C1 segment of cervical spinal cord (tissue), 14 donors: ENCODE results near the gene CHD9.
"Not testable (repeated sequence)": the region's sequence is repeated elsewhere in the genome, so short reads cannot be mapped to it uniquely, and the experiment has no call there.

ENCODE experiments used
- DNase-seq, 14 donors: peaks; one replicate each; lab custom pipeline; 2025; lab: John Stamatoyannopoulos, UW

Gene CHD9

DNA sequence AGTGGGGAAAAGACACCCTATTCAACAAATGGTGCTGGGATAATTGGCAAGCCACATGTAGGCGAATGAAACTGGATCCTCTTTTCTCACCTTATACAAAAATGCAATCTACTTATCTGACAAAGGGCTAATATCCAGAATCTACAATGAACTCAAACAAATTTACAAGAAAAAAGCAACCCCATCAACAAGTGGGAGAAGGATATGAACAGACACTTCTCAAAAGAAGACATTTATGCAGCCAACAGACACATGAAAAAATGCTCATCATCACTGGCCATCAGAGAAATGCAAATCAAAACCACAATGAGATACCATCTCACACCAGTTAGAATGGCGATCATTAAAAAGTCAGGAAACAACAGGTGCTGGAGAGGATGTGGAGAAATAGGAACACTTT is 223.7 kb downstream of the CHD9 start:
- DNase-seq = not testable (repeated sequence)

DNA sequence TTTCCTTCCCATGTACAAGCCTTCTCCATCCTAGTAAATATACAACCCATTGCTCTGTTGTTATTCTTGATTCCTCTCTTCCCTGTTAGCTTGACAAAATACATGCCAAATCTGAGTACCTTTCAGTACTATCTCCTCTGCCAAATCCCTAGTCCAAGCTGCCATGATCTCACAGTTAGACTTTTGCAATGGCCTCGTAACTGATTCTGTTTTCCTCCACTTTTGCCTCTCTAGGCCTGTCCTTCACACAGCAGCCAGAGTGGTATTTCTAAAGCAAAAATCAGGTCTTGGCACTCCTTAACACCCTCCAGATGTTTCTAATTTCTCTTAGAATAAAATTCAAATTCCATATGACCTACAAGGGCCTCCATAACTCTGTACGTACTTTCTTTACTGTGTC is 226.5 kb downstream of the CHD9 start:
- DNase-seq = no peak

DNA sequence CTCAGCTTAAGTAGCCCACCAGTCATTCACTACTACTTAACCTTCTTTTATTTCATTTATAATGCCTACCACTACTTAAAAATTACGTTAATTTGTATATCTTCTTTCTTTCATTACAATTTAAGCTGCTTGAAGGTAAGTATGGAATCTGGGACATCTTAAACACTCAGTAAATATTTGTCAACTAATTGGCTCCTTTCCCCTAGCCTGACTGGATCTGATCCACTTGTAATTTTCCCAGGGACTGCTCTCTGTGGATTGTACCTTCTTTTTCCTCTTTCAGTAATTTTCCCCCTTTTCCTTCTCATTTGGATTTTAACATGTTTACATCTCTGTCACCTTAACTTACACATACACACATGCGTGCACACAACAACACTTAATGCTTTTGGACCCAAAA is 227.1 kb downstream of the CHD9 start:
- DNase-seq = peak in 1 of 14 donors; percentile 6

DNA sequence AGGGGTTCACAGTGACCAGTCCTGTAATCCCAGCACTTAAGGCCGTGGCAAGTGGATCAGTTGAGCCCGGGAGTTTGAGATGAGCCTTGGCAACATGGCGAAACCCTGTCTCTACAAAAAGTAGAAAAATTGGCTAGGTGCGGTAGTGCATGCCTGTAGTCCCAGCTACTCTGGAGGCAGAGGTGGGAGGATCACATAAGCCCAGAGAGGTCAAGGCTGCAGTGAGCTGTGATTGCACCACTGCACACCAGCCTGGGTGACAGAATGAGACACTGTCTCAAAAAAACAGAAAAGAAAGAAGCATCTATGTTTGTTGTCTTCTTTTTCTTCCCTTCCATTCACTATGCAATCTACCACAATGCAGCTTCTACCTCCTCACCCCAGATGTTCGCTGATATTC is 227.5 kb downstream of the CHD9 start:
- DNase-seq = no peak

DNA sequence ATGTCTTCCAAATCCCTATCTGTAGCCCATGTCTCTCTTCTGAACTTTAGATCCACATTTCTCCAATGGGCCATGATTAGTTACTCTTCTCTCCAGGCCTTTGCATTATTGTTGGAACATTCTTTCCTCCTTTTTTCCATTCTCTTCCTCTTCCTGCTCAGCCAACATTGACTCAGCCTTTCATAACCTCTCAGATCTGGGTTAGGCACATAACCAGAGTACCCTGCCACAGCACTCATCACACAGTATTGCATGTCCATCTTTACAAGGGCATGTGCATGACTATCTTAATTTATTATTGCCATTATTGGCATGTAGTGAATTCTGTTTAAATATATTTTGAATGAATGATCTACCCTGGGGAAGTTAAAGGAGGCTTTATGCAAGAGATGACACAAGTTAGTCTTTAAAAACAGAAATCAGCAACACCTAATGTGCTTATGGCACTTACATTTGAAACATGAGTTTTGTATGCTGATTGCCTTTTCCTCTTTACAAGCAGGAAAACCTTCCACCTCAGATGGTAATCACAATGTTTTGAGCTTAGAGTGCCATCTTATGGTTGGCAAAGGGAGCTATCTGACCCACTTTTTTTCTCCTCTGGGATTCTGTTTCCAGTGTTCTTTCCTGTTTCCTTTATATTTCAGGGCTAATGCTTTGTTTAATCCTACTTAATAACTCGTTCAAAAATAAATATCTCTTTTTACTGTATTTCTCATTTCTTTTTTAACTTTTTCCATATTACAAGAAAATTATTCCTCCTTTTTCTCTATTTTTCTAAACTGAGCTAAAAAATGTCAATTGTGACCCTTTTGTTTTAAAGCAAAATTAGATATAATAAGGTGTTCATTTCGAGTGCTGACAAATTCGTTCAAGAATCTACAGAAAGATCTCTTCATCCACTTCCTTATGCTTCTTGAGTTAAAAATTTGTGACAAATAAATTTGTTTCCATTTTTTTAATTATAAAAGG is 228.5 kb downstream of the CHD9 start:
- DNase-seq = peak in 1 of 14 donors; percentile 60

DNA sequence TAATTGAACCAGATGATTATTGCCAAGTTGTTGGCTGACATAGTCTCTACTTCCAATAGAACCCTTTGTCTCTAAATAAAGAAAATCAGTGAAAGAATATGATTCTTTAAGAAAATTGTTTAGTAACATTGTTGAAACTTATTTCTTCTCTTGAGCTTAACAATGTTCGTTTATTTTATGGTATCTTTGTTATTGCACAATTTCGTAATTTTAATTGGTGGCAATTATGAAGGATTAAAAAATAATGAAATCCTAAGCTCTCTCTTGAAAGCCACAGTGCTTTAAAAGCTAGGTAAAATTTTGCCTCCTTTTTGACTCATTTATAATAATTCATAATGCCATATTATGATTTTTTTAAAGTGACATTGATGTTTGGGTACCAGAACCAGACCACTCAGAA is 230.4 kb downstream of the CHD9 start:
- no peak for DNase-seq

DNA sequence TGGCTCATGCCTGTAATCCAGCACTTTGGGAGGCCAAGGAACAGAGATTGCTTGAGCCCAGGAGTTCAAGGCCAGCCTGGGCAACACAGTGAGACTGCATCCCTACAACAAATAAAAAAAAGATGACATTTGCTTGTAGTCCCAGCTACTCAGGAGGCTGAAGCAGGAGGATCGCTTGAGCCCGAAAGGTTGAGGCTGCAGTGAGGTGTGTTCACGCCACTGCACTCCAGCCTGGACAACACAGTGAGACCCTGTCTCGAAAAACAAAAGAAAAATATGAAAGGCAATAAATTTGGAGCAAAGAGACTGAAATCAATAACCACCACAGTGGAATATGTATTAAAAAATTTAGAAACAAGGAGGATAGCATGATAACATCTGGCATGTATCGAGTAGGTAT is 235.7 kb downstream of the CHD9 start:
- DNase-seq = no peak

DNA sequence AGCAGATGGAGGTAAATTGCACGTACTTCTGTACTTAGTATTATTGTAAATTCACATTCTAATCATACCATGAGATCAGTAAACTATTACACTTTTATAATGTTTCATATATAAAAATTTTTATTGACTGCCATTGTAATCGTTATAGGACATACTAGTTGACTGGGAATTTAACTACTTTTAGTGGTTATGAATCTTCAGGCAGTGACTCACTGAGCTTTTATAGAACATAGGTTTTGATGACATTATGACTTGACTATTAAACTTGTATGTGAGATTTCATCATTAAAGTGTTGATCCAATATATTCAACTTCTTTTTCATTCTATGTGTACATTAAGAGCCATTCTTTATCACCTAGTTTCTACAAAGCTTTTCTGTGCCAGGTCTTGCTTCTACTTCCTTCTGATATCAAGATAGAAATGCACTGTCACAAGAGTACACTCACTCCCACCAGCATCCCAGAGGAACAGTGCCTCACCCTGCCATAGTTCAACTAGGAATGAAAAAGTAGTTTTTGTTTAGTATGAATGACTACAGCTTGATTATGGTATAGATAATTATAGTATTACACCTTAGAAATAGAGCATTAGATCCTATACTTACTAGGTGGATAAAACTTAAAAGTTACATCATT is 237.1 kb downstream of the CHD9 start:
- DNase-seq = no peak

DNA sequence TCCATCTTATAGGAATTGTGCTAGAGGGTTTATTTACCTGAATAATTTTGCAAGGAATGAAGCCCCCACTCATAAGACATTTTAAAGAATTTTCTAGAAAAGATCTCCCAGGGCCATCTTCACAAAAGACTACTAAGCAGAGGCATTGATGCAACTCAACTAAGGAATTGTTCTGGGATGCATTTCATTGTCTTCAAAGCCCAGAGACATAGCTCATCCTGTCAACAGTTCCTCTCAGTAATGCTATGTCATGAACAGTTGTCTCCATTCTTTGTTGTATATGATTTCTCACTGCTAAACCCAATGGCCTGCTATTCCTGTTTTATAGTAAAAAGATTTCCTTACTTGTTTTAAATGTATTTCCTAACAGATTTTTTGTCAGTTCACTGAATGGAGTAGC is 242.7 kb downstream of the CHD9 start:
- DNase-seq = no peak

DNA sequence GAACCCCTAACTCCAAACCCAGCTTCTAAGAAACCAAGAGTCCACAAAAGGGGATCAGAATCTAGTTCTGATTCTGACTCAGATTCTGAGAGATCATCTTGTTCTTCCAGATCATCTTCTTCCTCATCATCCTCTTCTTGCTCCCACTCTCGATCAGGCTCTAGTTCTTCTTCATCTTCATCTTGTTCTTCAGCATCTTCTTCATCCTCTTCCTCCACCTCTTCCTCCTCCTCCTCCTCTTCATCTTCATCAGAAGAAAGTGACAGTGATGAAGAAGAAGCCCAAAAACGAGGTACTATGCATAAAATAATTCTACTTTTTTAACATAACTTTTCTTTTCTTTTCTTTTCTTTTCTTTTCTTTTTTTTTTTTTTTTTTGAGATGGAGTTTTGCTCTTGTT is 249.5 kb downstream of the CHD9 start:
- no peak for DNase-seq

DNA sequence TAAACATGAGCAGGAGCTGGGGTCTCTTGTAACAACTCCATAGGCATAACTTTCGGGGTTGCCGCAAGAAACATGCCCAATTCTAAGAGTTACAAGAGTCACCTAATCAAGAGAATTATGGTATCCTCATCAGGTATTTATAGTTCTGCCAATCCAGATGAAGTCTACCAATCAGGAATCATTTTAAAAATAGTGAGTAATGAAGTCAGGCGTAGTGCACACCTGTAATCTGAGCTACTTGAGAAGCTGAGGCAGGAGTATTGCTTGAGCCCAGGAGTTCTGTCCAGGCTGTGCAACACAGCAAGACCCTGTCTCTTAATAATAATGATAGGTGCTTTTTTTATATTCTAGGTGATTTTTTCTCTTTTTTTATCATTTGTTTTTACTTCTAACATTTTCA is 251.0 kb downstream of the CHD9 start:
- DNase-seq = no peak

DNA sequence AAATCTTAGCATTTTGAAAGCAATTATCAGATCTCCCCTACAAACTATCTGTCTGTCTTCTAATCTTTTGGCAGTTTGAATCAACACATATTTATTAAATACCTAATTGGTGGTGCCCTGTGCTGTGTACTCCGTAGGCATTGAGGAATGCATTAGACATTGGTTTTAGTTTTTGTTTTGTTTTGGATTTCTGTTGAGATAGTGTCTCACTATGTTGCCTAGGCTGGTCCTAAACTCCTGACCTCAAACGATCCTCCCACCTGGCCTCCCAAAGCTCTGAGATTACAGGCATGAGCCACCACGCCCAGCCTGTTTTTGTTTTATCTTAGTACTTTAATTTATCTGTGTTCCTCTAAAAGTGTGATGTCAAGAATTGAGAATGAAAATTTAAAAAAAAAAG is 254.7 kb downstream of the CHD9 start:
- DNase-seq = no peak

DNA sequence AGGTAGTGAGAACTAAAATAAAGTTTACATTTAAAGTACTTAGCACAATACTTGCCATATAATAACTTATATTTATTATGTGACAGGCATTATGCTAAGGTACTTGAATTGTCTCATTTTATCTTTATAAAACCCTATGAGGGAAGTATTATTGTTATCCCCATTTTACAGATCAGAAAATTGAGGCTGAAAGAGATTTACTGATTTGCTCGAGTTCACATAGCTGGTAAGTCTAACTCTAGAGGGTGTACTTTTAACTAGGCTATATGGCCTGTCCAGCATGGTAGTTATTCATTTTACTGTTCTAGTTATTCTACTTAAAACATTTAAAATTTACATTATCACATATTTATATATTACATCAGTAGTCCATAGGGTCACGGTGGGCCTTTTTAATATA is 266.2 kb downstream of the CHD9 start:
- no peak for DNase-seq

DNA sequence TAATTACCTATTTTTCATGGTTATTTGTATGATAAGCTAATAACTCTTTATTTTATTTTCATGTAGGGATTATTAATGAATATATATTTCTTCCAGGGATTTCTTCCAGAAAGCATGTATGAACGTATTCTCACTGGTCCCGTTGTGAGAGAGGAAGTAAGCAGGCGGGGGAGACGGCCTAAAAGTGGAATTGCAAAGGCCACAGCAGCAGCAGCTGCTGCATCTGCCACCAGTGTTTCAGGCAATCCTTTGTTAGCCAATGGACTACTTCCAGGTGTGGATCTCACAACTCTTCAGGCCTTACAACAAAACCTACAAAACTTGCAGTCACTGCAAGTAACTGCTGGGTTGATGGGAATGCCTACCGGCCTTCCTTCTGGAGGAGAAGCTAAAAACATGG is 269.1 kb downstream of the CHD9 start:
- DNase-seq = no peak

DNA sequence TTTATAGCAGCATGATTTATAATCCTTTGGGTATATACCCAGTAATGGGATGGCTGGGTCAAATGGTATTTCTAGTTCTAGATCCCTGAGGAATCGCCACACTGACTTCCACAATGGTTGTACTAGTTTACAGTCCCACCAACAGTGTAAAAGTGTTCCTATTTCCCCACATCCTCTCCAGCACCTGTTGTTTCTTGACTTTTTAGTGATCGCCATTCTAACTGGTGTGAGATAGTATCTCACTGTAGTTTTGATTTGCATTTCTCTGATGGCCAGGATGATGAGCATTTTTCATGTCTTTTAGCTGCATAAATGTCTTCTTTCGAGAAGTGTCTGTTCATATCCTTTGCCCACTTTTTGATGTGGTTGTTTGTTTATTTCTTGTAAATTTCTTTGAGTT is 276.2 kb downstream of the CHD9 start:
- not testable (repeated sequence) for DNase-seq

DNA sequence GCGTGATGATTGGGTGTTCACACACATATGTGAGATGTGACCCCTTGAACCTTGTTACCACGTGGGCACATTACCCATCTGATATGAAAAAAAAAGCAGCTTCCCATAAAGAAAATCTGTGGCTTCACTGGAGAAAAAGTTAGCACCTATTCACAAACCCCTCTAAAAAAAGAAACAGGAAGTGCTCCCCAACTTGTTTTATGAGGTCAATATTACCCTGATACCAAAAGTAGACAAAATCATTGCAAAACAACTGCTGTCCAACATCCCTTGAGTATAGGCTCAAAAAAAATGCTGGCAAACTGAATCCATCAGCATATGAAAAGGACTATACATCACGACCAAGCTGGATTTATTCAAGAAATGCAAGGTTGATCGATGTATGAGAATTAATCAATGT is 279.8 kb downstream of the CHD9 start:
- DNase-seq = no peak

DNA sequence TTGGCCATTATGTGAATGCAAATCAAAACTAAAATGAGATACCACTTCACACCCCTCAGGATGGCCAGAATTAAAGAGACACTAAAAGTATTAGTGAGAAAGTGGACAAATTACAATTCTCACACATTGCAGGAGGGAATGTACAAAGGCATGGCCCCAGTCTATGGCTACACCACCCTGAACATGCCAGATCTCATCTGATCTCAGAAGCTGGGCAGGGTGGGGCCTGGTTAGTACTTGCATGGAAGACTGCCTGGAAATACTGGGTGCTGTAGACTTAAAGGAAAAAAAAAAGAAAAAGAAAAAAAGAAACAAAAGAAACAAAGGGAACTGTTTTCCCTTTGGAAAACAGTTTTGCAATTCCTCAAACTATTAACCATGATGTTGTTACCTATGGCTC is 282.5 kb downstream of the CHD9 start:
- DNase-seq = no peak

DNA sequence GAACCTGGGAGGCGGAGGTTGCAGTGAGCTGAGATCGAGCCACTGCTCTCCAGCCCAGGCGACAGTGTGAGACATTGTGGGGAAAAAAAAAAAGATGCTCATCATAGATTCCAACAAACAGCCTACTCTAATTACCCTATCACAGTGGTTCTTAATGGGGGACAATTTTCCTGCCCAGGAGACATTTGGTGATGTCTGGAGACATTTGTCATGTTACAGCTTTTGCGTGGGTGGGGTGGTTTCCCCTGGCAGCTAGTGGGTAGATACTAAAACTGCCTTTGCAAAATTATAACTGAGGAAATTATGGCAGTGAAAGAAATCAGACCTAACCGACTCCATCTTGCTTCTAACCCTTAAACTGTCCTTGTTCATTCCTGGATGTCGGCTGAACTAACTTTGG is 287.0 kb downstream of the CHD9 start:
- no peak for DNase-seq

DNA sequence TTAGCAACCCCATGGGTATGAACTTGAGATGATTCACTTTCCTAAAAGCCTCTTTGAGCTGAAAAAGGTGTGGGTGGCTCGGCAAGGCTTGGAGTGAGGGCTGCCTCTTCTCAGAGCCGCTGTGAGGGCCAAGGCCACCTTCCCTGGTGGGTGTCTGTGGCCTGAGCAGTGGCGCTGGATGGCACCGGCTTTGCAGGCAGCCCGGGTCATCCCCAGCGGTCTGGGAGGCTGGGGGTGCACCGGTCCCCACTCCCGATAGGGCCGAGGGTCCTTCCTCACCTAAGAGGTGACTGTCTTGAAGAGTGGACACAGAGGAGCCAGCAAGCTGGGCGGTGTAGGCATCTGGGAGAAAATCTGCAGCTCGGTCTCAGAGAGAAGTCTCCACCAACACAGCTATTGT is 300.3 kb downstream of the CHD9 start:
- DNase-seq = no peak

DNA sequence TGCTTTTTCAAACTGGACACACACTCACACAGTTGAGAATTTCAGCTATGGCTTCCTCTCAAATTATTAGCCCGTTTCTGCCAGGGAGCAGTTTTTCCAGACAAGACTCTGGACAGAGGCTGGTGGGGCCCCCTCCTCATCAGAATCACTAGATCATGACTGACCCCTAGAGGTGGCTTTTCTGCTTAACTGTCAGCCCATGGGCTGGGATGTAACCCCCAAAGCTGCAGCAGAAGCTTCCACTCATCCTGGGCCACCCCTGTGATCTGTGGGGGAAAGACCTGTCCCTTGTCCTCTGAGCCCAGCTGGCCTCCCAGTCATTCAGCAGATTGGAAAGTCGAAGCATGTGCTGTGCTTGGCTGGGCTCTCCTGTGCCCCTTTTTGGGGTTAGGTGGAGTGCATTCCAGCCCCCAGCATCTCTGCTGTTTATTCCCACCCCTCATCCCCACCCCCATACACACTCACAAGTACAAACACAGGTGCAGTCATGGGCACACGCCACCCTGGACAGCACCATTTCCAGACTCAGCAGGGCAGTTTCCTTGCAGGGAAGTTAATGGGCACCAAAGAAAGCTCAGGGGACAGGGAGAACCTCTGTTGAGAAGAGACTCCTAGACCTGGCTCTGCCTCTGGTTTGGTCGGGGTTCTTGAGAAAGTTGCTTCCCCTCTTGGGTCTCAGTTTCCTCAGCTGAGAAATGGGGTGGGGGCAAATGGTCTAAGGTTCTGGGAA is 301.9 kb downstream of the CHD9 start:
- no peak for DNase-seq

DNA sequence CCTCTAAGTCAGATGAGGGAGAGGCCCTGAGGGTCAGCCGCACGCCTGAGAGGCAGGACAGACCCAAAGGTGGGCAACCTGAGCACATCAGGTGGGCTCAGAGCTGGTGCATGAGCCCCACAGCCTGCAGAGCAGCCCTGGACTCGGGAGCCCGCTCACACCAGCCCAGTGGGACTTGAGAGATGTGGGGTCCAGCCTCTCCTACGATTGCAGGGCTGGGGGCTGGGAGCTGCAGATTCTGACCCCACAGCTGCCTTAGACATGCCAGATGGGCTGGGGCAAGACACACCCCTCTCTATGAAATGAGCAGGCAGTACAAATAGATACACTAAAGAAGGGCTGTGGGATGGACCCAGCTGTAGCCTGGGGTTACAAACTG is 302.4 kb downstream of the CHD9 start:
- no peak for DNase-seq

DNA sequence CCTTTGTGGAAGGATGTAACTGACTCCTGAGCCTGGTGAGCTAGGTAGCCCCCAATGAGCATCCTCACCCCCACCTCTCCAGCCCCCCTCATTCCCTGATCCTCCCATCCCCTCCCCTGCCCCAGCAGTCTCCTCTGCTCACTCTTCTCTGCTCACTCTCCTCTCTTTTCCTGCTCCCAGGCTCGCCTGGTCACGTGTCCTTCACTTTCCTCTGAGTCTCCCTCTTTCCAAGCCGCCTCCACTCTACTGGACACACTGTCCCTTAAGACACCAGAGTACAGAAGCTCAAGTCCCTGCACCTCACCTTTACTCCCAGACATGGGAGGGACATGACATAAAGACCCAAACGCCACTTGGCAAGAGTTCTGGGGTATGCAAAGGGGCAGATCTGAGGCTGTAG is 303.2 kb downstream of the CHD9 start:
- no peak for DNase-seq

DNA sequence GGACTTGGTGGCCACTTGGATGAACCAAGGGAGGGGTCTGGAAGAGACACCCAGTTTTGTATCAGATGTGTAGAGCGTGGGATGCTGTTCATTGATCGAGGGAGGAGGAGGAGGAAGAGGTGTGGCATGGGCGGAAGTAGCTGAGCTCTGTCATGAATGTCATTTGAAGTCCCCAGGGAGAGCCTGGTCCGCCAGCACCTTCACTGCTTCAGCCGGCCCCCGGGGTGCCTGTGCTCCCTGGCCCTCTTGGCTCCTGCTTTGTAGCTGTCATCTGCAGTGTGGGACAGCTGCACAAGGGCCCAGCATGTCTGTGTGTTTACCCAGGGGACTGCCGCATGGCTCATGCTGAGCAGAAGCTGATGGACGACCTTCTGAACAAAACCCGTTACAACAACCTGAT is 304.1 kb downstream of the CHD9 start:
- no peak for DNase-seq
